HG03175 (cell line): Measurements from ENCODE around the gene ROBO1.
"Not testable (repeated sequence)": the region's sequence is repeated elsewhere in the genome, so short reads cannot be mapped to it uniquely, and the experiment has no call there.

Experiments used
- ATAC-seq: cut with Tn5 transposase; IDR thresholded peaks from one replicate; pipeline ENCODE4 v1.9.1; 2021; ENCODE audit warnings: mild to moderate bottlenecking, moderate library complexity; ENCODE audit not compliant: unreplicated experiment

The ROBO1 gene

DNA sequence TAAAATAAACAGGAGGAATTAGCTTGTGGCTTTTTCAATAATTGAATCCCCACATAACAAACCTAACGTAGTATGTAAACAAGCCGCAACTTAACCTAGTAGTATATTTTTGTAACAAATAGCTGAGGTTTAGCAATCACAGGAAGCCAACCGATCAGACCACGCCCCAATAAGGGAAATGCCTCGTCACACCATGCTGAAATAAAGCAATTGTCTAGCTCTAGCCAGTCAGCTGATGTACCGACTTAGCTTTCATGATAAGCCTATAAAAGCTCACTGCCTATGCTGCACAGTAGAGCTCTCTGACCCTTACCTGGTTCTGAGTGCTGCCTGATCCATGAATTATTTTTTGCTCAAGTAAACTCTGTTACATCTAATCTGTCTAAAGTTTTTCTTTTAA is 208.9 kb downstream of the ROBO1 start:
- no peak for ATAC-seq

DNA sequence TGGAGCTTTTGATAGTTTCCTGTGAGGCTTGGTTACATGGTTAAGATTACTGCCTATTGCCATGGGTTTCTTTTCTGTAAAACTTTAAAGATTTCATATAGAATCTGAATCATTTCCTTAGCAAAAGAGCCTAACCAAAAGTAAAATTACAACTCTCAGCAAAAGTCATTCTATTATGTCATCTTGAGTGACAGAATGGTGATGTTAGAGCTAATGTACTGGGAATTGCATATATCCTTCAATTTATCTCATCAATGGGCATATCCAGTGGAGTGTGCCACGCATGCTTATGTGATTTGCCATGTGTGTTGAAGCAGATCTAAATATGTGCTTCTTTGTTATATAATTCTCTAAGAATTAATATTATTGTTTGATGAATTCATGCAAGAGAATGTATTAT is 212.1 kb downstream of the ROBO1 start:
- no peak for ATAC-seq

DNA sequence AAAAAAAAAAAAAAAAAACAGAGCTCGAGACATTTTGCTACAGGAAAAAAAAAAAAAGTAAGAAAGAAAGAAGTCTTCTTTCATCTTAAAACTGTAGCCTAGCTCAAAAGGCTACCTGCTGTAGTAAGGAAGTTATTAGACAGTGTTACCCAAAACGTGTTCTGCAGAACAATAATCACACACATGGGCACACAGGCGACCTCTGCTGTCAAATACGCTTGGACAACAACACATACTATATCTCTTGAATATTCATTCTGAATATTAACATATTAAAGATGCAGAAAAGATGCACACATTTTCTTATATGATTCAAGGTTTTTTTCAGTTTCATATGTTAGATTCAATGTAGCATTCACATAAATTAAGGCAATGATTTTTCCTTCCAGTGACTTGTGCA is 215.8 kb downstream of the ROBO1 start:
- ATAC-seq = no peak

DNA sequence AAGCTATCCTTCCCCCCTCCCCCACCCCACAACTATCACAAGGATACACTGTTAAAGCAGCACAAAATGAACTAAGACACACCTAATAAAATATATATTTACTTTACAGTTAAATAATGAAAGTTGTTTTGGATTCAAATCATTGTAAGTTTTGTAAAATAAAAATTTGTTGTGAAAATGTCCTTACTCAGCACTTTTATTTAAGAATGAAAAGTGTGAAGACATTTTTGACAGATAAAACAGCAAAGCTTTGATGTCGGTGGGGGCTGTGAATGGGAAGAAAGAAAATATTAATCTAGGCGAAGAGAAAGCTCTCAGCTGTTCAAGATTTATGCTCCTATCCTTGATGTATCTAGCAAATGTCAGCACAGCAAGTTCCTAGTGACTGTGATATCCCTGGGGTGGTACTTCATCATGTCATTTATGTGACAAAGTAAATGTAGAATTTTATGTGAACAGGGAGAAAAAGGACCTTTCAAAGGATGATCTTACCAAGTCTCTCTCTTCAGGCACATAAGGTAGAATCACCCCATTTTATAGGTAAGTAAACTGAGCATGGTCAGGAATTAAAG is 216.4 kb downstream of the ROBO1 start:
- no peak for ATAC-seq

DNA sequence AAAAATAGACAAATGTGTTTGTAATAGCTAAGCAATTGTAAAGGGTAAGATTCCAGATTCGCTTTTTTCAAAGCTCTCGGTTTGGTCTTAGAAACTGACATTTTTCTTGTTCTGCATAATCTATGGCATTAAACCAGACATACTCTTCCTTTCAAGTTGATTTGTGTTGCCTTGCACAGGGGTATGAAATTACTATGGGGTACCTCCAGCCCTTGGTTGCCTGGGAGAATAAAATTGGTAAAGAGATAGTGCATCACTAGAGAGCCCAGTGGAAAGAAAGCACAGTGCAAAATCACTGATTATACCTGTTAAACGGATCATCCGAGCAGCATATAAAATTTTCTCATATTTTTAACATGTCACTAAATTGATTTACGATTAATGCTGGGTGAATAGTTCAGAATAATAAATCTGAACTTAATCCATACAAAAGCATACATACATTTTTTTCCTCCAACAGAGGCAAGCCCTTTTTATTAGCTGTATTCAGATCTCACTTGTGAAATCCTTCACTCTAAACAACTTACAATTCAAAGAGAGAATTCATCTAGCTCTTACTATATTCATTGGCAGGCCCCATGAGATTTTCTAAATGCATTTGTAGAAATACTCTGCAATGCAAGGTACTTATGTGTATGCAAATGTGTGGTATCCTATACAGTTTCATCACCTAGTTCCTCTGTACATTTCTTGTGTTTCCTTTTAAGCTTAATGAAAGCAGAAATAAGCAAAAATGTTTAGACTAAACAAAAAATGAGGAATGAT is 224.4 kb downstream of the ROBO1 start:
- ATAC-seq = no peak

DNA sequence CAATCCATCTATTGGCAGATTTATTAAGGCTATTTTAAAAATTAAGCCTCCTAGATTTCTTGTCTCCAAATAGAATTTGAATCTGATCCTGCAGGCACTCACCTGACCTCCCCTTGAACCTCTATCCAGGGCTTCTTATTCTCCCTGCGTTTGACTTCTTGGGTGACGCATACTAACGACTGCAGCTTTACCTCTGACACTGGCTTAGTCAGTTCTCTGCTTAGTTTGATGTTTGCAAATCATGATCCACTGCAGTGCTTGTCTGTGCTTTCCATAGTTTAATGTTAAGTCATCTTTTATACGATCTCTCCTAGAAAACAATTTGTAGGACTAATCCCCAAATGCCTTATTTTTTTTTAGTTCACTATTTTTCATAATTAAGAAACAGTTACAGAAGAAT is 233.1 kb downstream of the ROBO1 start:
- no peak for ATAC-seq

DNA sequence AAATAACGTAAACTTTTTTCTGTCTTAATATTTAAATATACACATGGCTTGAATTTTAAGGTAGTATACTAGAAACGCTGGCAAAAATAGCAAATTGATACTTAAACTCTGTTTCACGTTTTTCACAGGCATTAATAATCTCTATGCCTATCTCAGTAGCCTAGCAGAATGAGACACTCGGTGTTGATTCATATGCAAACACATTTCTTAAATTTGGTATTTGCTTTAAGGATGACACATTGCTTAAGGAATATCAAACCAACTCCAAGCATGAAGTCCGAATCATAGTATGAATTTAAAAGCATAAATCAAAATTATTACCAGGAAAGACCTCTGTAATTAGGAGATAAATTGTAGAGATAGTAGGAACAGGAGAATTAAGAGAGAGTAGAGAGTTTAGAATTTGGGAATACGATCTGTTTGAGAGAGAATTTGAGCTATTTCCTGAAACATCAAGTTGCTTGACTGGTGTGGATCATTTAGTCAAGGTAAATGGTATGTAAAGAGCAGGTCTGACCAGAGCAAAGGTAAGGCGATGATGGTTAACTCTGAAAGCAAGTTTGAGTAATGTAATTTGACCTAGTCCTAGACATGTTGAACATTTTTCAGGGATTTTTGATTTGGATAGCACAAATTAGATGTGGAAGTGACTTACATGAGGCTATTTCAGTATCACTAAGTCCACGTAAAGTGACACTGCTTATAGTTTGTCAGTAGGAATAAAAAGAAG is 236.1 kb downstream of the ROBO1 start:
- no peak for ATAC-seq

DNA sequence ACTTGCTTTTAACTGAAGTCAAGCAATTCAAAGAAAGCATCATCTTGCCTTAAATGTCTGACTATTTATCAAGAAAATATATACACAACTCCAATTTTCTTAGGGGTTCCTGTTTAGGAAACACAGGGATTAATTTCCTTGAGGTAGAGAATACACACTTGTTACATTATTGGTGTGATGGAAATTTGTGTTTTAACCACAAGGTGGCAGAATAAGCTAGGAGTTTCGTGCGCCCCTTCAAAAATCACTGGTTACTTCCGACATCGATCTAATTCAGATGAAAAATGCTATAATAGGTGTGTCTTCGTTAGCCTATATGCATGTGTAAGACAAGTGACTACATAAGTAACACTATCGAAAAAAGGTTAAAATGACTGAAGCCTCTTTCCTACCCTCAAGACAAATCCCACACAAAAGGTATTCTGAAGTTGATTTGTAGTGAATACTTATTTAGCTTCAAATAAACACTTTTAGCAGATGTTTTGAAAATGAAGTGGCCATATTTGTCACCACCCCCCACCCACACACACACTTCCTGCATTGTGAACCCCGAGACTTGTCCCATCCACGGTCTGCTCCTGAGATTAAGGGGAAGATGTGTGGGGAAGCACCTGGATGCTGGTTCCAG is 246.5 kb downstream of the ROBO1 start:
- ATAC-seq = peak; percentile 64

DNA sequence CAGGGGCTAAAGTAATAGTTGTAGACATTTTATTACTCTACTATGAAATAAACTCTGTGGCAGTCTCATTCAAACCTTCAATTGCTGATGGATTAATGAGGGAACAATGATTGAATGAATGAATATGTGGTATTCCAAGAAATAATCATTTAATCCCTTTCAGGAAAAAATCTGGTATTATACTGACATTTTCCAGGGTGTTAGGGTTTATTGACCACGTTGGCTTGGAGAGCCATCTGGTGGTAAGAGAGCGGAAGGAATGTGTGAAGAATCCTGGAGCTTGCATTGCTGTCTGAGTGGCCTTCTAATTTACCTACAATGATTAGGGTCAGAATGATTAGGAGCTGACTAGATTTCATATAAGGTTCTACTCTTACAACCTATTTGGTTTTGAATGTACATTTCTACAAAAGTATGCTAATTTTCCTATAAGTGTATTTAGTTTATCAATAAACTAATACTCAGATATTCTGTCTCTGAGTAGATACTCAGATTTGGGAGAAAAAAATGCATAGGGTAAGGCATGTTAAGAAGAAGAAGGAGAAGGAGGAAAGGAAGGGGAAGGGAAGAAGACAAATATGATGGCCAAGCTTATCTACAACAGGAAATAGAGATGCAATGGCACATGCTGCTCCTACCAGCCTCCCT is 249.9 kb downstream of the ROBO1 start:
- ATAC-seq = no peak

DNA sequence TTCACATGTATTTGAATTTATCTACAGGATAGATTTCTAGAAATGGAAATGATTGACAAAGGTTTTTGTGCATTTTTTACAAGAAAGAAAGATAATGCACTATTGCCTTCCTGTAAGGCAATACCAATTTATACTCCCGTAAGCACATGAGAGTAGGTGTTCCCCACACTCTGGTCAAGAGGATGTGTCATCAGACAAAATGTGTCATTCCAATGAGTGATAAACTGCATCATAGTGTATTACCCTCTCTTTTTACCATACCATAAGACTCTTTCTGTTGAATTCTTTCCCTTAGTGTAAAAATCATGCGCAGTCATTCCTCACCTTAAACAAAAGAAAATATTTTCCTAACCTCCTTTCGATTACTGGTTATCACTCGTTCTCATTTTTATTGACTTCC is 251.0 kb downstream of the ROBO1 start:
- no peak for ATAC-seq

DNA sequence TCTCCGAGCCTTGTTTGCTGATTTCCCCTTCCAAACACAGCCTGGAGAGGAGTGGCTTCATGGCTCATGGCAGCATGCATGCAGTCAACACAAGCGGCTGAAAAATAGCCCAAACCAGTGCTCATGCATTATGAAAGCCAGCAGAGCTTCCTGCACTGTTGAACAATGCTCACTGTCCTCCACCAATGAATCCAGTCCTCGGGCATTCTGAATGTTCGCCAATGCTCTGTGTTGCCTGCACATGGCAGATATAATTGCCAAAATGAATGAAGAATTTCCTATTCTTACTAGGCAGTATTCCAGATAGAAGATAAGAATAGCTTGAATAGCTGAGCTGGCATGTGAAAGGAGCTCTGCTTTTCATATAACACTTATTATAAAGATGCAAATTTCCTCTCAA is 252.7 kb downstream of the ROBO1 start:
- ATAC-seq = no peak

DNA sequence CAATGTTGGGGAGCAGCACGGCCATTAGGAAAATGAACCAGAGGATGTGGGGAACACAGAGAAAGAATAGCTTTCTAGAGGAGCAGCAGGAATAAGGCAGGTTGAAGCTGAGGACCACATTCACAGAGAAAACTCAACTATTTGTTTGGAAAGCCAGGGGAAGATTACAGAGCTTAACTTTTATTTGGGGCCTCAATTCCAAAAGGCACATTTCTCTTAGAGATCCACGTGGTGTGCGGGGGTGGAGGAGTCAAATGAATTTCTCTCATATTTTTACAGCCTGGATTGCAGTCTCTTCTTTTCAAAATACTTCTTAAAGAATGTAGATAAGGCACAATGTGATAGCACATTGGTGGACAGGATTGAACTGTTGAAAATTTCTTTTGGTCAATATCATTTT is 253.7 kb downstream of the ROBO1 start:
- no peak for ATAC-seq

DNA sequence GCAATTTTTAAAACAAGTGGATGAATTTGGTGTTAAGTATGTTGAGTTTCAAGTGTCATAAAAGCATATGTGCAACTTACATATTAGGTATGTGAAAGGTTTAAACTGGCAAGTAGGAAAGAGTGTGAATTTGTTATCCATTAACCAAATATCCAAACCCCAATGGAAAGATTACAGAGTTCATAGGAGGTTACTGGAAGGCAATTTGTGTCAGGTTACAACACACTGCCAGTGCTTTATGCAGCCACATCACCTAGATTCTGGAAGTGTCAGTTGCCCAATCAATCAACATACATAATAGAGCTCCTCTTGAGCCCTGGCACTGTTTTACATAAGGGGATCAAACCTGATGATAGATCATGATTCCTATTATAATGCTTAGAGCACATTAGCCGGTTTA is 261.0 kb downstream of the ROBO1 start:
- no peak for ATAC-seq

DNA sequence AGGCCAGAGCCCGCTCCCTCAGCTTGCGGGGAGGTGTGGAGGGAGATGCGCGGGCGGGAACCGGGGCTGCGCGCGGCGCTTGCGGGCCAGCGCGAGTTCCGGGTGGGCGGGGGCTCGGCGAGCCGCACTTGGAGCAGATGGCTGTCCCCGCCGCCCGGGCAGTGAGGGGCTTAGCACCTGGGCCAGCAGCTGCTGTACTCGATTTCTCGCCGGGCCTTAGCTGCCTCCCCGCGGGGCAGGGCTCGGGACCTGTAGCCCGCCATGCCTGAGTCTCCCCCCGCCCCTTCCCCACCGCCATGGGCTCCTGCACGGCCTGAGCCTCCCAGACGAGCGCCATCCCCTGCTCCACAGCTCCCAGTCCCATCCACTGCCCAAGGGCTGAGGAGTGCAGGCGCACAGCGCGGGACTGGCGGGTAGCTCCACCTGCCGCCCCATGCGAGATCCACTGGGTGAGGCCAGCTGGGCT is 265.5 kb downstream of the ROBO1 start:
- not testable (repeated sequence) for ATAC-seq

DNA sequence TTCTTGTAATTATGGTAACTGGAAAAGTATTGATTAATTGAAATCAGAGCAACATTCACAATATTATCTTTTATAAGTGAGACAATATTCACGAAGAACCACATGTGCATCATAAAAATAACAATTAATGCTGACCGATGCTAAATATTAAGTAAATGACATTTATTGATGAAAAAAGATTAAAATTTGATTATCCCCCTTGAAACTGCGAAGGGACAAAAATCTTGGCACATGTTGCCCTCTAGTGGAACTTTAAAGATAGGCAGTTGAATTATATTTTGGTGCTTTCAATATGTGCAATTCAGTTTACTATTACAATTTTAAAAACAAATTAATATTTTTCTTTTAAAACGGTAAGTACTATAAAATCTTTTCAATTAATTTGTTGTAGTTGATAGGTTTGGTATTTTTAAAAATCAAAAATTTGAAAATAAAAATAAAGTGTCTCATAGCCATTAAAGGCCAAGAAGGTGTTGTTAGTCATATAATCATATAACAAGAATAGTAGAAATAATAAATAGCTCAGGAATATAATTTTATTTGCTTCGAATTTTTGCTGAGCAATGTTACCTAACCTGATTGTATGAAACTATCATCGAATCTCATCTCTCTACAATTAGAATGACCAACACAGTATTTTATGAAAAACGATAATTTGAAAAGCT is 270.2 kb downstream of the ROBO1 start:
- peak; percentile 57 for ATAC-seq

DNA sequence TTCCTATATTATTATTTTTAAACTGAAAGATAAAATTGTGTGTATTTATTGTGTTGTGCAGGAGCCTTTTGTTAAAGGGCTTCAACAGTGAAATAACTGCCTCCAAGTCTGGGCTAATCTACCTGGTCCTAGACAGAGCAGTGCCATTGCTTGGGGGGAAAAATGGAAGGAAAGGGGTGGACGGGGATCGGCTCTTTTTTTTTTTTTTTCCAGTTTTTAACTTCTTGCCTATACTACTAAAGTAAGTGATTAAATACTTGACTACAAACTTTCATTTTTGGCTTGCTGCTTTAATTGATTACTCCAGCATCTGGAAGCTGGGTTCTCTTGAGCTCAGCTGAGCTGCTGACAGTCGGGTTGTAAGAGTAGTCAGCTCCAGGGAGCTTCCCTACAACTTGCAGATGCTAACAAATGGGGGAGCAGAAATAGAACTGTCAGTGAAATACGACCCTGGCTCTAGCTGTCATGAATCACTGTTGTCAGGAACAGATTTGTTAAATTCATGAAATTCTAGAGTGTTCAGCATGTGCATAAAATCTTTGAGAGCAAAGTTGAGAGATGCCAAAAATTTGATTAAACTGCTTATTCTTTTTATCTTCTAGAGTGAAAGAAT is 276.7 kb downstream of the ROBO1 start:
- no peak for ATAC-seq

DNA sequence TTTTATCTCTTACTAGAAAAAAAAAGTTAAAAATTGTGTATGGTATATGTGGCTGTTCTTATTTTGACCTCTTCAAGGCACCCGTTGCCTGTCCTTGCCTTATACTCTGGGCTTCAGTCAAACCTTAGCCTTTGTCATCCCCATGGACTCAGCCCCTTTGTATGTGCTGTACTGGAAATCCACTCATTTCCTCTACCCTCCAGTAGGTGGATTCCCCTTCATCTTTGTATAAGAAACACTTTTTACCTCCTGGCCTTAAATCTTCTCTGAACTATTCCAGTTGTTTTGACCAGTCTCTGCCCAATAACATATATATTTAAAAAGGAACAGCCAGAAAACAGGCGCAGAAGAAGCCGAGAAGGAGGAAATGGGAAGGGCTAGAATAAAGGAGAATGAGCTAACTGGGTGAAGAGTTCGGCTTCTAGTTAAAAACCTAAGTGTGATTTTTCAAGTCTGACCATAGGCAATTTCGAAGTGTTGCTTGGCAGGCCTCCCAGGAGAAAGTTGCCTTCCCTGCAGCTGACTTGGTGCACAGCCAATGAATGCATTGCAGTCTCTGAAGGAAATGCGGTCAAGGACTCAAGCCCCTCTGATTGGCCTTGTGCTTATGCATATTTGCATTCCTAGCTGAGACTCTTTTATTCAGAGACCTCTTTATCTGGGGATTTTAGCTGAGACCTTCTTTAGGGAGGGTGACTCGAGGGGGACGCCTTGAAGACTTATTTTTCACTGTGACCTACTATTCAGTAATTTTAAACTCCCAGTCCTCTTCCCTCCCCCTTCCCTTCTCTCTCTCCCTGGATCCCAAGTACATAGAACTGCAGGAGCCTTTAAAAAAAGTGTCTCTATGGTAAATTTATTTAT is 277.4 kb downstream of the ROBO1 start:
- ATAC-seq = no peak

DNA sequence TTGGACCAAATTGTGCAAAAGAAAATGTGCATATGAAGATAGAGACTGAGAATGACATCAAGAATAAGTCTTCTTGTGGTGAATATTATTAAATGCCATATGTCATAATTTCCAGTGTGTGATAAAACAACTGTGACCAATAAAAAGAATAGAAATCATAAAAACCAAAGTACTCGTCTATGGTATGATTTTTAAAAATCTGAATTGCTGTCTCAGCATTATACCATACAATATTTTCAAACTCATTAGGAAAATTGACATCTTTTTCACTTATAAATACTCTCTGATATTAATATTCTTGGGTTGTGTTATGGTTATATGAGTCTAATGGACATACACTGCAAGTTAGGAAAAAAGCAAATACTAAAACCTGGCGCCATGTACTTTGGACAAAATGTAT is 279.4 kb downstream of the ROBO1 start:
- ATAC-seq = no peak

DNA sequence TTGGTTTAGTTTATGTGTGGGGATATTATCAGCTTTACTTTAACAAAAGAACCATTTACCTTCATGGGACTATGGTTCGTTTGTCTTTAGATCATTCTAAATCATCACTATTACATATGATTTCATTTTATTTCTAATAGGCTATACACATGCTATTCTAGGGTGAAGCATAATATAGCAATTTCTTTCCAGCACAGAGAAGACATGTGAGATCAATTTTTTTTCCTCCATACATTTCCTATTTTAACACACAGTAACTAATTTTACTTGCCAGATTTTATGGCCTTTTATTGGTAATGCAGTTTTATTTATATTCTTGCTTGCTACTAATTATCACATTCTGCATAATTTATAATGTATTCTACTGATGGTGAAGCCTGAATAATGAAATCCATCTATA is 287.1 kb downstream of the ROBO1 start:
- ATAC-seq = no peak
